GM19099 (cell line): ENCODE data around the gene GPRC5C.

Source experiments
- POLR2A ChIP-seq: IDR thresholded peaks from 3 replicates; pipeline ENCODE4 v1.6.1; 2011; ENCODE audit warnings: low read depth; ENCODE audit not compliant: insufficient read length; ENCODE audit errors: extremely low read depth

Gene GPRC5C, protein sequence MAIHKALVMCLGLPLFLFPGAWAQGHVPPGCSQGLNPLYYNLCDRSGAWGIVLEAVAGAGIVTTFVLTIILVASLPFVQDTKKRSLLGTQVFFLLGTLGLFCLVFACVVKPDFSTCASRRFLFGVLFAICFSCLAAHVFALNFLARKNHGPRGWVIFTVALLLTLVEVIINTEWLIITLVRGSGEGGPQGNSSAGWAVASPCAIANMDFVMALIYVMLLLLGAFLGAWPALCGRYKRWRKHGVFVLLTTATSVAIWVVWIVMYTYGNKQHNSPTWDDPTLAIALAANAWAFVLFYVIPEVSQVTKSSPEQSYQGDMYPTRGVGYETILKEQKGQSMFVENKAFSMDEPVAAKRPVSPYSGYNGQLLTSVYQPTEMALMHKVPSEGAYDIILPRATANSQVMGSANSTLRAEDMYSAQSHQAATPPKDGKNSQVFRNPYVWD

DNA sequence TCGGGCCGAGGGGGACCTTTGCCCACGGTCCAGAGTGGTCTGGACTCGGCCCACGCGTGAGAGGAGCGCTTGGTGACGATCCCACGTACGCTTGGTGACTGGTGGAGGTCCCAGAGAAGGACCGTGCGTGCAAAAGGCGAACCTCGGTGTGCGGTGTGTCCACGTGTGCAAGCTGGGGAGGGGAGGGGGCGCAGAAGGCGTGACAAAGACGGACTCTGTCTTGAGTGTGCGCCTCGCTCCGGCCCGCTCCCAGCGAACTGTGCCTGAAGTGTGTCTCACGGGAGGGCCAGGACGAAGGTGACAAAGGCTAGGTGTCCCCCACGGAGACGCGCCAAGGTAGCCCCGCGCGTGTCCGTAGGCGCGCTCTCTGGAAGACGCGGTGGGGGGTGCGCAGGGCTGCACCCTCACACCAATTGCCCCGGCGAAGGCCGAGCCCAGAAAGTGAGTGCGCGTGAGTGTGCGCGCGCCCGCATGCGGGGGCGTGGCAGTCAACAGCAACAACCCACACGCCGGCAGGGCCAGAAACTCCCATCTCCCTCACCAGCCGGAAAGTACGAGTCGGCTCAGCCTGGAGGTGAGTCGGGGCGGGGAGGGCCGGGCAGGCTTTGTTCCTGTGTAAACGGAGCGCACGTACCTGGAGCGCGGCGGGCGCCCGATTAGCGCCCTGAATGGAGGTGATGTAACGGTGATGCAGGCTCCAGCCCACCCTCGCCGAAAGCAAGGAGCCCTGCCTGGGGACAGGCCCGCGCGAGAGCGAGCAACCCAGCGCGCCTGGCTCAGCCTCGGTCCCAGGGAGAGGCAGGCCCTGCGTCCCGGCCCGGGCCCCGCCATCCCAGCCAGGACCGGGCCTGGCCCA, at the start of gene GPRC5C:
Gene GPRC5C, plus strand, starts transcription at position 521 of the 856 bp plus-strand sequence. CDS start 7,689 bp downstream, outside the sequence.
- no peak for TF ChIP-seq POLR2A

DNA sequence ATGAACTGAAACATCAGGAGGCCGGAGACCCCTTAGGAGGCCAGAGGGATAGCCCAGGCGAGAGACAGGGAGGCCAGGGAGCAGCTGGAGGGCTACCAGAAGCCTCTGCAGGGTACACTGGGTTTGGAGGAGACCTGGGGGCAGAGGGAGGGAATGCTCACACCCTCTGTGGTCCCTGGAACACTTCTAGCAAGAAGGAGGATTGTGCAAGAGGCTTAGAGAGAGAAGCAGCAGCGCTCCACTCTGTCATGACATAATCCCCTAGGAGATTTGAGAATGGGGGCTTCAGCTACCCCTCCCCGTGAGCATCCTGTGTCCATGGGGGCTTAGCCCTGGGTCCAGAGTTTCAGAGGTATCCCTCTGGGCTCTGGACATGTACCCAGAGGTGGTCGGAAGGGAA, 48.7 kb upstream of the GPRC5C start:
- no peak for TF ChIP-seq POLR2A

DNA sequence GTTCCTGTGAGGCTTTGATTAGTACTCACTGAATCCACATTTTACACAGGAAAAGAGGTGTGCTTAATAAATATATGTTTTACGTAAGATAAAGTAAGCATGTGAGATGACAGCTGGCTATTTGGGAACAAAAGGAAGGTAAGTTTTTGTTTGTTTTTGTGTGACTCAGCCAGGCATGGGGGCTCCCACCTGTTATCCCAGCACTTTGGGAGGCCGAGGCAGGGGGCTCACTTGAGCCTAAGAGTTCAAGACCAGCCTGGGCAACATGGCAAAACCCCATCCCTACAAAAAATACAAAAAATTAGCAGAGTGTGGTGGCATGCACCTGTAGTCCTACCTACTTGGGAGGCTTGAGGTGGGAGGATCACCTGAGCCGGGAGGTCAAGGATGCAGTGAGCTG, 46.7 kb upstream of the GPRC5C start:
- no peak for TF ChIP-seq POLR2A

DNA sequence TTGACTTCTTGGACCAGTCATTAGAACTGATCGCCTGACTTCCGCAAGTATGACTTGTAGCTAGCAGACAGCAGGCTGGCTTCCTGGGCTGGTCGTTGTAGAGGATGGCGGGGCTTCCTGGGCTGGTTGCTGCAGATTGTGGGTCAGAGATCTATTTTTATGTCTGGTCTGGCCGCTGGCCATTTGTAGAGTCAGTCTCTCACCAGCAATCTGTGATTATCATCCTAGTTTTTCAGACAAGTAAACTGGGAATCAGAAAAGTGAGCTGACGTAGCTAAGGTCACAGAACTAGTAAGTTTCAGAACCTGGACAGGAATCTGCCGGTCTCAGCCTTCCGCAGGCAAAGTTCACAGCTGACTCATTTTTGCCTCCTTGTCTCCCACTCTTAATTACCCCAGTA, 45.5 kb upstream of the GPRC5C start:
- TF ChIP-seq POLR2A: no peak

DNA sequence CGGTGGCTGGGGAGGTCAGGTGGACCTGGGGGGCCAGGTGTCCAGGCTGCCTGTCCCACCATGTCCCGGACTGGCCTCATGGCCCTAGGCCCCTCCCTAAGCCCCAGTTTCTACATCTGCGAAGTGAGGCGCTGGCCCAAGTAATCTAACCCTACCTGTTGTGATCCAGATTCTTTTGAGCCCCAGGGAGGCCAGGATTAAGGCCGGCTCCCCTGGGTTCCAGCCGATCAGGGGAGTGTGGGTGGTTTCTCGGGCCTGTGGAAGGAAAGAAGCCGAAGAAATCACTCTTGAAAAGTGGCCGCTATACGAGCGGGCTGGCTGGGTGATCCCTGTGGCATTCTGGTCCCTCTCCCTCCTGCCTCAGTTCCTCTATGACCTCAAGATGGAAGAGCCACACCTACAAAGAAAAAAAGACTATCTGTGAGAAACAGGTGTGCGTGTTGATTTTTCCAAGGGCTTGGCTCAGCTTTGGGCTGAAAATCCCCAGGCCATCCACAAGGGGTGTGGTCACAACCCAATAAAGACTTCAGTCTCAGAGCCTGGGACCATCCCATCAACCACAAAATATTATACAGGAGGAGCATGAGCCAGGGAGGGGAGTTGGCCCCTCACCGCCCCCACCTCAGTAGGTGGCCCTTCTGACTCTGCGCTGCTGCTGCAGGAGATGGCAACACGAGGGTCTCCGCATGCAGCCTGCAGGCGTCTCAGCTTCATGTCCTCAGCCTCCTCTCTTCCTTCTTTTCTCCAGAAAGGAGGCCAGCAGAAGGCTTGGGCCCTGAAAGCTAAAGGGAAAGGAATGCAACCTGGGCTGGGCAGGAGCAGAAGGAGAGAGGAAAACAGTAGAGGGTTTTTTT, 44.3 kb upstream of the GPRC5C start:
- TF ChIP-seq POLR2A: no peak

DNA sequence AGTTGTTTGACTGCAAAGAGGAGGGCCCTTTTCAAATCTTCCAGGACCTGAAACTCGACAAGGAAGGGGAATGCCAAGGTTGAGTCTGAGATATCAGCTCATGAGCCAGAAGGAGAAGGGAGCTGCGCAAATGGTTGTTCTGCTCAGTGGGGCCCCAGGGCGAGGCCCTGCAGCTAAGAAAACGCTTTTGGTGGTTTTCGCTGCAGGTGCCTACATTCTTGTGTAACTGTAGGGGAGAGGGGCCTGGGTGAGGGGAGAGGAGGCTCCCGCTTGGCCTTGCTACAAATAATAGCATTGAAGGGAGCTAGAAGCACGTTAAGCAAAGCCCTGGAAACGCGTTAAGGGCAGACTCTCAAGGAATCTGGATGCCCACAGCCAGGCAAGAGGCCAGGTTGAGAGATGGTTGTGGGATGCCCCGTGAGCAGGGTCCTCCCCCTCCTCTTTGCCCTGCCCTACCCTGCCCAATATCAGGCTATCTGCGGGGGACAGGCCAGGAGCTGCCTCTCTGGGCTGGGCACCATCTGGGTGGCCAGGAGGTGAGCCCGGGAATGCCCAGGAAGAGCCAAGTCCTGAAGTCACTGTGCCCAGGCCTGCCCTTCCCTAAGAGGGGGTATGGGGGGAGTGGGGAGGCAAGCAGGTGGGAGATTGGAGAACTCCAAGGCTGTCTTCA, 42.7 kb upstream of the GPRC5C start:
- no peak for TF ChIP-seq POLR2A

DNA sequence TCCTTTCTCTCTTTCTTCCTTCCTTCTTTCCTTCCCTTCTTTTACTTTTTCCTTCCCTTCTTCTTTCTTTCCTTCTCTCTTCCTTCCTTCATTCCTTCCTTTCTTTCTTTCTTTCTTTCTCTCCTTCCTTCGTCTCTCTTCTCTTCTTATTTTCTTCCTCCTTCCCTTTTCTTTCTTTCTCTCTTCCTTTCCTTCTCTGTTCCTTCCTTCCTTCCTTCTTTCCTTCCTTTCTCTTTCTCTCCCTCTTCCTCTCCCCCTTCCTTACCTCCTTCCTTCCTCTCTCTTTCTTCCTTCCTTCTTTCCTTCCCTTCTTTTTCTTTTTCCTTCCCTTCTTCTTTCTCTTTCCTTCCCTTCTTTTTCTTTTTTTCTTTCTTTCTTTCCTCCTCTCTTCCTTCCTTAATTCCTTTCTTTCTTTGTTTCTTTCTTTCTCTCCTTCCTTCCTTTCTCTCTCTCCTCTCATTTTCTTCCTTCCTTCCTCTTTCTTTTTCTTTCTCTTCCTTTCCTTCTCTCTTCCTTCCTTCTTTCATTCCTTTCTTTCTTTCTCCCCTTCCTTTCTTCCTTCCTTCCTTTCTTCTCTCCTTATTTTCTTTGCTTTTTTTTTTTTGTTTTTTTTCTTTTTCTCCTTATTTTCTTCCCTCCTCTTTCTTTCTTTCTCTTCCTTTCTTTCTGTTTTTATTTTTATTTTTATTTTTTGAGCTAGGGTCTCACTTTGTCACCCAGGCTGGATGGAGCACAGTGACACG, 41.8 kb upstream of the GPRC5C start:
- no peak for TF ChIP-seq POLR2A

DNA sequence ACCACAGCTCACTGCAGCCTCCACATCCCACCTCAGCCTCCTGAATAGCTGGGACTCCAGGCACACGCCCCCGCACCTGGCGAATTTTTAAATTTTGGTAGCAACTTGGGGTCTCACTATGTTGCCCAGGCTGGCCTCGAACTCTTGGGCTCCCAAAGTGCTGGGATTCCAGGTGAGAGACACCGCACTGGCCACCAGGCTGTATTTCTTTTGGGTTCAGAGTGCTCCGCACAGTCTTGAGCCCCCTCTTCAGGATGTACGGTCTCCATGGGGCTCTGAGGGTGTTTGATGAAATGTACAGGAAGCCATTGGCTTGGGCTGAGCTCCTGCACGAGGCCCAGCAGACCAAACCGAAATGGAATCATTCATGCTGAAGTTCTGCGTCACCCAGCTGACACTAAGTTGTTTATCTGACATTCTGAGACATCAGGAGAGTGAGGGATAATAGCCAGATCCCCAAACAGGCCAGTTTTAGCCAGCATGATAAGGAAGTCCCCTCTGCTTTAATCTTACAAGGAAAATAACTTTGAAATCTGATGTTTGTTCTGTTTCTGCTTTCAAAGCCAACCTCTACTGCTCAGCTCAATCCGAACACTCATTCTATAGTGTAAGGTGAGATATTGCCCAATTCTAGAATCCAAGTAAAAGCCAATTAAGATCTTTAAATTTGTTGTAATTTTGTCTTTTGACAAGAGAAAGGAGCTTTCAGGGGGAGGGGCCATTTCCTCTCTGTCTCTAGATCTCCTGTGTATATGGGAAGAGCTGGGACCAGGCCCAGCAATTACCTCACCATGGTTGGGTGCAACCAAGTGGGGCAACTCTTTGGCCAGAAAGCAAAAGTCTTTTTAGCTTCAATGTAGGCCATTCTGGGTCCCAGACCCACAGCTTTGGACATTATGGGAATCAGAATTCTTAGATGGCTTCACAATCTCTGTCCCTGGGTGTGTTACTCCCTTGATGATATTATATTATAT, 40.9 kb upstream of the GPRC5C start:
- no peak for TF ChIP-seq POLR2A

DNA sequence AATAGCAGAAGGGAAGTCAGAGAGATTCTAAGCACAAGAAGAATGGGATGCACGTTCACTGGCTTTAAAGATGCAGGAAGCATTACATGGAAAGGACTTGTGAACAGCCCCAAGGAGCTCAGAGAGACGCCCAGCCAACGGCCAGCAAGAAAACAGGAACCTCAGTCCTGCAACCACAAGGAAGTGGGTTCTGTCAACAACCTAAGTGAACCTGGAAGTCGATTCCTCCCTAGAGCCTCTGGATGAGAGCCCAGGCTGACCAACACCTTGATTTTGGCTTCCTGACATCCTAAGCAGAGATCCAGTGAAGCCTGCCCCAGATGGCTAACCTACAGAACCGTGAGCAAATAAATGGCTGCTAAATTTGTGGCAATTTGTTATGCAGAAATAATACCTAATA, 40.1 kb upstream of the GPRC5C start:
- no peak for TF ChIP-seq POLR2A

DNA sequence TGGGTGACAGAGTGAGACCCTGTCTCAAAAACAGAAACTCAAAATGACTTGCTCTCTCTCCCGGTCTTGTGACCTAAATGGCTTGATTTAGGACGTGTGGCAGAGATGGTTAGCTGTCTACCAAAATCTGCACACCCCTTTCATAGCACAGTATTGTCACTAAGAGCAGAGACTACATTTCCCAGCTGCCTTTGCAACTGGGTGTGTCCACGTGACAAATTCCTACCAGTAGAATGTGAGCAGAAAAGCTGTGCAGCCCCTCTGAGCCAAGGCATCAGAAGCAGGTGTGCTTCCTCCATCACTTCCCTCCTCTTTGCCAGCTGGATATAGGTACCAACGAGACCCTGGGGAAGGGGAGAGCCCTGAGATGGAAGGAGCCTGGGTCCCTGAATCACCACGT, 39.0 kb upstream of the GPRC5C start:
- TF ChIP-seq POLR2A: no peak

DNA sequence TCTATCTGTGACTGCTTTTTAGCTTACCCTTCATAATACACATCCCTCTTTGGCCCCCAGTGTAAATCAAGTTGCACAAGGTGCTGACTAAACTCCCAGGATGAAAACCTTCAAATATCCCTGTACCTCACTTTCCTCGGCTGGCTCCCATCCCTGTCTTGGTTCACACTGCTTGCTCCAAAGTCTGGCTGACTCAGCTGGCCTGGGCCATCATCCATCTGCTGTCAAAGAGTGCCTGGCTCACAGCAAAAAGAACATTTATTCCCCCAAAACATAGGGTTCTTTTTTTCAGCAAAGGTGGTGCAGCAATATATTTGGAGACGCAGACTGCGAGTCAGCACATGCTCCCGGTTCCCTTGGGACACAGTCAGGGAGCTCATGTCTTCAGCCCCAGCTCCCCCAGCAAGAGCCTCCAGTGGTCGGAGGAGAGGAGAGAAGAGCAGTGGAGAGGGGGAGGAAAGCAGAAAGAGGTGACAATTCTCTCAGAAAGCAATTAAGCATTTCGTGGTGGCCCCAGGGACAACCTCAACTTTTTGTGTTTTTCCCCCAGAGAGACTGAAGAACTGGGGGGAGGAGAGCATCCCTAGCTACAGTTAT, 38.4 kb upstream of the GPRC5C start:
- TF ChIP-seq POLR2A: no peak

DNA sequence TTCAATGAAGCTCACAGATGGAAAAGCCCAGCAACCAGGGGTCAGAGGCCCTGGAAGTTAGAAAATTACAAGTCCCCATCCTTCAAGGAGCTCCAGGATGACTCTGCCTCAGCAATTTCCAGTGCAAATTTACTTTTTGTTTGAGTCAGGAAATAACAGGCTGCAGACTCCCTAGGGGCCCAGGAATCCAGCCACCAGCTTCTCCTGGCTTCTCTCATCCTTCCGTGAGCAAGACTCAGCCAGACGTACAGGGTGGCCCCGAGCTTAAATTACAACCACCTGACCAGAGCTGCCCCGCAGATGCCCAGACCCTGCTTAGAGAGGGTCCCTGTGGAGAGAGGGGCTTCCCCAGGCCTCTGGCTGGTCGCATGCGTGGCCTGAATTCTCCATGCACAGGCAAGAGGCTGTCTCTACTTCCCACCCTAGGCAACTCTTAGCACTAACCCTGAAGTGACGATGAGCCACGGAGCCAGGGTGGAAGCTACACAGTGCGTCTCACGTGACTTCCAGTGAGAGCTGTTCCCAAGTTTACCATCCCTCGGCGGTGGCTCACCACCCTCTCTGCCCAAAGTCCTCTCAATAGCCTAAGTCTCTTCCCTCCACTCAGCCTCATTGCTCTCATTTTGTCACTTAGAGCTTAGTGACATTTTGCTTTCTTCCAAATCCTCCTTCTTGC, 37.5 kb upstream of the GPRC5C start:
- TF ChIP-seq POLR2A: no peak
